ENCODE measurements around the gene EVPL. TPM values are rescaled to one million over a fixed set of nuclear protein-coding genes. Genes with fewer than 3 reads are reported as not detected.
"Not testable (repeated sequence)": the region's sequence is repeated elsewhere in the genome, so short reads cannot be mapped to it uniquely, and the experiment has no call there.

The EVPL gene
- polyA plus RNA-seq, 12 donors = 0.12 to 47.8 (median 0.44) TPM; not detected in 2

DNA sequence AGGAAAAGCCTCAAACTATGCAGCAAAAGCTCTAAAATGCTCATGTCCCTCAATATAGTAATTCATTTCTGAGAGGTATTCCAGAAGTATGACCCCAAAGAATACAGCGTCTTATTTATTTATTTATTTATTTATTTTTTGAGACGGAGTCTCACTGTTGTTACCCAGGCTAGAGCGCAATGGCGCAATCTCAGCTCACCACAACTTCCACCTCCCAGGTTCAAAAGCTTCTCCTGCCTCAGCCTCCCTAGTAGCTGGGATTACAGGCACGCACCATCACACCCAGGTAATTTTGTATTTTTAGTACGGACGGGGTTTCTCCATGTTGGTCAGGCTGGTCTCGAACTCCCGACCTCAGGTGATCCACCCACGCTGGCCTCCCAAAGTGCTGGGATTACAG, 58.1 kb downstream of the EVPL start:
- DNase-seq = not testable (repeated sequence)

DNA sequence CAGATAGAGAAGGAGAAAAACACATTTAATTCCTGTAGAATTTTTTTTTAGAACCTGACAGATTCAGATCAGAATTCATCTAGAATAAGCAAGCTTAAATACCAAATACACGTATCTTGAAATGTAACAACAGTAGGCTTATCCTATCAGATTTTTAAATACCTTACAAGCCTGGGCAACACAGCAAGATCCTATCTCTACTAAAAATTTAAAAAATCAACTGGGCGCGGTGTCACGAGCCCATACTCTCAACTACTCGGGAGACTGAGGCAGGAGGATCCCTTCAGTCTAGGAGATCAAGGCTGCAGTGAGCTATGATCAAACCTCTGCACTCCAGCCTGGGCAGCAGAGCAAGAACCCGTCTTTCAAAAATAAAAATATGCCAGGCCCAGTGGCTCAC, 61.6 kb downstream of the EVPL start:
- no peak for DNase-seq

DNA sequence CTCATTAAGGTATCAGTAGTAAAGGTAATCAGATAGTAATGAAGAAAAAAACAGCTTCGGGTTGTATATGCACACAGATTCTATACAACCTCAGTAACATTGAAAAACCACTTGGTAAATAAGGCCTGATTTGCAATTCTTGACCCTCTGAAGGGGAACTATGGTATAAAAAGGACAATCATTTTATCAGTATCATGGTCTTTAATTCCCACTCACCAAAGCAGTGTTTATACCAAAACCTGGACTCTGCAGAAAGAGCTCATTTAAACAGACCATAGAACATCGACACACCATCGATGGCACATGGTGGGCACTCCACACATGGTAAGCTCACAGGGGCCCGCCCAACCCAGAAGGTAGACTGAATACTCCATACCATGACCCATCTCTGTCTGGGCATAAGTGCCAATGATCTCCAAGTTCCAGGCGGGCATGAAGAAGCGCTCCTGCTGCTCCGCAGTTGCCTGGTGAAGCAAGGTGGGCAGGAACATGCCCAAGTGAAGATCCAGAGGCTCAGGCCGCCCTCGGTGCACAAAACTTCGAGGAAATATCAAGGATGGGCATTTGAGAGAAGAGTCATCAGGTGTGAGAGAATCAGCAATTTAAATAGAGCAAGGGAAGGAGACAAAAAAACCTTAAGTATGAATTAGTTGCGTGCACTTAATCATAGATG, 67.1 kb downstream of the EVPL start:
- DNase-seq = no peak

DNA sequence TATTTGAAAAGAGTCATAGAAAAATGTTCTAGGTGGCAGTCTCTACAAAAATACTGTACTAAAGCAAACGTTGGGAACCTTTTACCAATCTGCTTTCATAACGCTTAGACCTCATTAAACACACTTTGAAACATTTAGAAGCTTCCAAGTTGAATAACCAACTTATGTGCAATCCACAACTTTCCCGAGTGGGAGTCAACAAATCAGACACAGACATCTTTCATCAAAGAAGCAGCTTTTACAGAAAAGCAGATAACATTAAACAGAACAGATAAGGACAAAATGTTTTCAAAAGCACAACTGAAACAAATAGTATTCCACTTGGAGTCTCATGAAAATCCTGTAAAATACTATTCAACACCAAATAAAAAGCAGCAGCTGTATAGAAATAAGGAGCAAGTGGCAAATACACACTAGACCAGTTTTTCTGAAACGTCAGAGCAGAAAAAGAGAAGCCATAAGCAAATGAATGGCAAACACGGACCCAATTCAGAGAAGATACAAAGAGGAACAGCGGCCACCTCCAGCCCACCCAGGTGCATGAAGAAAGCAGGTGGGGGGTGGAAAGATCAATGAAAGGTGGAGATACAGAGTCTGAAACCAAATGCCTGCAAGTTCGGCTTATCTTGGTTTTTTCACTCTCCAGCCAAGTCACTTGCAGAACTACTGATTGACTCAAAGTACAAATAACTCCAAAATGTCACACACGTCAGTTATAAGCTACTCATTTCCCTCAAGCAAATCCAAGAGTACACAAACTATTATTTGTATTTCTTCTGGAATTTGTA, 67.9 kb downstream of the EVPL start:
- DNase-seq = no peak

Other genes starting within 250 kb of the EVPL start
- 10 to 100 TPM in 11 of 12 donors, not detected in 1; 20.5 to 42.4 (median 26.6) TPM for gene UNK, start 242.5 kb downstream of the EVPL start, polyA plus RNA-seq (ENCODE audit: insufficient read length in 12 of 12)
- gene UNC13D, start 182.9 kb downstream of the EVPL start, polyA plus RNA-seq (ENCODE audit: insufficient read length in 12 of 12) = 10 to 100 TPM in 2 of 12 donors, 1 to 10 TPM in 9, not detected in 1; 3.1 to 14.7 (median 3.9) TPM
- gene WBP2, start 172.0 kb downstream of the EVPL start, polyA plus RNA-seq (ENCODE audit: insufficient read length in 12 of 12) = 100 to 1,000 TPM in 1 of 12 donors, 10 to 100 TPM in 10, not detected in 1; 43.3 to 104 (median 48.5) TPM
- 10 to 100 TPM in 11 of 12 donors, not detected in 1; 15.8 to 46.4 (median 21.5) TPM for gene TRIM47, start 148.7 kb downstream of the EVPL start, polyA plus RNA-seq (ENCODE audit: insufficient read length in 12 of 12)
- gene TRIM65, start 130.4 kb downstream of the EVPL start, polyA plus RNA-seq (ENCODE audit: insufficient read length in 12 of 12) = 10 to 100 TPM in 11 of 12 donors, not detected in 1; 11.9 to 19.8 (median 13.9) TPM
- gene MRPL38, start 122.4 kb downstream of the EVPL start, polyA plus RNA-seq (ENCODE audit: insufficient read length in 12 of 12) = 100 to 1,000 TPM in 1 of 12 donors, 10 to 100 TPM in 10, not detected in 1; 44.7 to 117 (median 54.7) TPM
- 10 to 100 TPM in 2 of 12 donors, 1 to 10 TPM in 9, not detected in 1; 3.5 to 15.9 (median 6.5) TPM for gene FBF1, start 86.3 kb downstream of the EVPL start, polyA plus RNA-seq (ENCODE audit: insufficient read length in 12 of 12)
- gene ACOX1, start 48.1 kb downstream of the EVPL start, polyA plus RNA-seq (ENCODE audit: insufficient read length in 12 of 12) = 10 to 100 TPM in 11 of 12 donors, not detected in 1; 16.8 to 23.3 (median 20.8) TPM
- gene TEN1, start 48.1 kb downstream of the EVPL start, polyA plus RNA-seq (ENCODE audit: insufficient read length in 12 of 12) = 10 to 100 TPM in 9 of 12 donors, 1 to 10 TPM in 2, not detected in 1; 8.5 to 21.1 (median 13.1) TPM
- gene CDK3, start 26.5 kb downstream of the EVPL start, polyA plus RNA-seq (ENCODE audit: insufficient read length in 12 of 12) = 10 to 100 TPM in 2 of 12 donors, 1 to 10 TPM in 8, not detected in 2; 3.5 to 16.6 (median 6.9) TPM
- gene SRP68, start 45.2 kb upstream of the EVPL start, polyA plus RNA-seq (ENCODE audit: insufficient read length in 12 of 12) = 100 to 1,000 TPM in 1 of 12 donors, 10 to 100 TPM in 10, not detected in 1; 69.3 to 244 (median 80.1) TPM
- not detected for gene GALR2, start 47.5 kb upstream of the EVPL start, polyA plus RNA-seq (ENCODE audit: insufficient read length in 12 of 12)
- 1 to 10 TPM in 9 of 12 donors, under 1 TPM in 1, not detected in 2; 0.45 to 8.0 (median 5.1) TPM for gene ZACN, start 51.9 kb upstream of the EVPL start, polyA plus RNA-seq (ENCODE audit: insufficient read length in 12 of 12)
- gene EXOC7, start 76.5 kb upstream of the EVPL start, polyA plus RNA-seq (ENCODE audit: insufficient read length in 12 of 12) = 100 to 1,000 TPM in 3 of 12 donors, 10 to 100 TPM in 9; 56.3 to 120 (median 90.6) TPM
- gene FOXJ1, start 113.9 kb upstream of the EVPL start, polyA plus RNA-seq (ENCODE audit: insufficient read length in 12 of 12) = under 1 TPM in 5 of 12 donors, not detected in 7; 0.08 to 0.45 (median 0.12) TPM
- 10 to 100 TPM in 7 of 12 donors, 1 to 10 TPM in 4, not detected in 1; 7.5 to 30.9 (median 13.0) TPM for gene RNF157, start 213.2 kb upstream of the EVPL start, polyA plus RNA-seq (ENCODE audit: insufficient read length in 12 of 12)
- 10 to 100 TPM in 11 of 12 donors, not detected in 1; 10.1 to 93.7 (median 18.1) TPM for gene UBALD2, start 238.0 kb upstream of the EVPL start, polyA plus RNA-seq (ENCODE audit: insufficient read length in 12 of 12)

Measured in muscle of arm (tissue), 12 donors.